Left forelimb (tissue), 1 donor: Measurements from ENCODE around the gene MAGI1.
"Not testable (repeated sequence)": the region's sequence is repeated elsewhere in the genome, so short reads cannot be mapped to it uniquely, and the experiment has no call there.

ENCODE experiments used
- DNase-seq: peaks from one replicate; pipeline ENCODE4 v3.0.0-alpha.2; 2018; ENCODE audit warnings: low spot score

MAGI1 gene

GRCh38 chr3:65591313-65591712 lies 447.4 kb downstream of the MAGI1 start:
- DNase-seq, result no peak

GRCh38 chr3:65588884-65589283 lies 449.8 kb downstream of the MAGI1 start:
- no peak for DNase-seq

GRCh38 chr3:65587650-65588439 lies 450.9 kb downstream of the MAGI1 start:
- no peak for DNase-seq

- no peak for DNase-seq
Observed at GRCh38 chr3:65584913-65585312, 453.8 kb downstream of the MAGI1 start.

GRCh38 chr3:65584002-65584401 lies 454.7 kb downstream of the MAGI1 start:
- DNase-seq, result no peak

GRCh38 chr3:65583188-65583587 lies 455.5 kb downstream of the MAGI1 start:
- DNase-seq, result no peak

- DNase-seq, result no peak
Observed at GRCh38 chr3:65582012-65582717, 456.6 kb downstream of the MAGI1 start.

GRCh38 chr3:65581313-65581712 lies 457.4 kb downstream of the MAGI1 start:
- DNase-seq, result no peak

GRCh38 chr3:65578861-65579260 lies 459.9 kb downstream of the MAGI1 start:
- no peak for DNase-seq

- no peak for DNase-seq
Observed at GRCh38 chr3:65577843-65578430, 460.8 kb downstream of the MAGI1 start.

- no peak for DNase-seq
Observed at GRCh38 chr3:65576966-65577365, 461.8 kb downstream of the MAGI1 start.

GRCh38 chr3:65576228-65576627 lies 462.5 kb downstream of the MAGI1 start:
- no peak for DNase-seq

GRCh38 chr3:65575376-65575840 lies 463.3 kb downstream of the MAGI1 start:
- DNase-seq, result no peak

- DNase-seq, result no peak
Observed at GRCh38 chr3:65573548-65574116, 465.1 kb downstream of the MAGI1 start.

GRCh38 chr3:65572175-65572777 lies 466.4 kb downstream of the MAGI1 start:
- DNase-seq, result no peak

- no peak for DNase-seq
Observed at GRCh38 chr3:65569845-65570405, 468.8 kb downstream of the MAGI1 start.

- no peak for DNase-seq
Observed at GRCh38 chr3:65569129-65569528, 469.6 kb downstream of the MAGI1 start.

- DNase-seq, result no peak
Observed at GRCh38 chr3:65568497-65568896, 470.2 kb downstream of the MAGI1 start.

GRCh38 chr3:65565744-65566143 lies 473.0 kb downstream of the MAGI1 start:
- not testable (repeated sequence) for DNase-seq

GRCh38 chr3:65564483-65564882 lies 474.2 kb downstream of the MAGI1 start:
- no peak for DNase-seq

GRCh38 chr3:65563861-65564260 lies 474.9 kb downstream of the MAGI1 start:
- no peak for DNase-seq

- no peak for DNase-seq
Observed at GRCh38 chr3:65562447-65562846, 476.3 kb downstream of the MAGI1 start.
